Neural cell (in vitro differentiated cells): ENCODE data around the gene FHOD3. TPM values are rescaled to one million over a fixed set of nuclear protein-coding genes. Genes with fewer than 3 reads are reported as not detected.

Experiments used
- H2AFZ ChIP-seq: fragments of 200-600, 300-800 bp; sonication (generic), shearing (Covaris generic); 2 replicates; pipeline ENCODE4 v1.6.0; 2014; ENCODE audit warnings: low read depth, mild to moderate bottlenecking, antibody characterized with exemption, low read length, moderate library complexity
- H3F3A ChIP-seq: fragments of 200-600 bp; shearing (Covaris generic); 2 replicates; pipeline ENCODE4 v1.6.1; 2016; ENCODE audit warnings: mild to moderate bottlenecking, moderate library complexity, mixed read lengths, antibody characterized with exemption, low read length; ENCODE audit not compliant: insufficient read depth, poor library complexity, severe bottlenecking
- H3K27ac ChIP-seq: fragments of 200-600, 300-800 bp; sonication (generic), shearing (Covaris generic); 2 replicates; pipeline ENCODE4 v1.5.1; 2014; ENCODE audit warnings: mild to moderate bottlenecking, low read length, moderate library complexity
- H3K27me3 ChIP-seq: fragments of 300-800, 200-600 bp; sonication (generic), shearing (Covaris generic); 2 replicates; pipeline ENCODE4 v1.6.0; 2014; ENCODE audit warnings: mild to moderate bottlenecking, low read depth, low read length, moderate library complexity; ENCODE audit not compliant: insufficient read depth
- H3K36me3 ChIP-seq: fragments of 300-800, 200-600 bp; sonication (generic), shearing (Covaris generic); 2 replicates; pipeline ENCODE4 v1.5.1; 2014; ENCODE audit warnings: mild to moderate bottlenecking, antibody characterized with exemption, low read length, moderate library complexity; ENCODE audit not compliant: insufficient read depth
- H3K4me2 ChIP-seq: fragments of 300-800, 200-600 bp; sonication (generic), shearing (Covaris generic); 2 replicates; pipeline ENCODE4 v1.6.0; 2014; ENCODE audit warnings: mild to moderate bottlenecking, low read length
- H3K4me3 ChIP-seq: fragments of 300-800, 200-600 bp; sonication (generic), shearing (Covaris generic); 2 replicates; pipeline ENCODE4 v1.5.1; 2014; ENCODE audit warnings: mild to moderate bottlenecking, low read length, moderate library complexity
- H3K79me2 ChIP-seq: fragments of 200-600 bp; shearing (Covaris generic); replicated peaks from 2 replicates; pipeline ENCODE4 v1.6.0; 2014; ENCODE audit warnings: mild to moderate bottlenecking, low read length, moderate library complexity; ENCODE audit not compliant: insufficient read depth
- H3K9ac ChIP-seq: fragments of 300-800, 200-600 bp; sonication (generic), shearing (Covaris generic); 2 replicates; pipeline ENCODE4 v1.6.1; 2016; ENCODE audit warnings: mild to moderate bottlenecking, low read length, mixed read lengths
- H3K9me2 ChIP-seq: fragments of 200-600 bp; shearing (Covaris generic); 2 replicates; pipeline ENCODE4 v1.6.1; 2016; ENCODE audit warnings: mild to moderate bottlenecking, low read length, mixed read lengths; ENCODE audit not compliant: insufficient read depth
- H3K9me3 ChIP-seq: fragments of 200-600, 300-800 bp; sonication (generic), shearing (Covaris generic); 2 replicates; pipeline ENCODE4 v1.6.1; 2016; ENCODE audit warnings: mild to moderate bottlenecking, mixed run types, low read length, moderate library complexity, mixed read lengths
- H4K20me1 ChIP-seq: fragments of 200-600 bp; shearing (Covaris generic); 2 replicates; pipeline ENCODE4 v1.6.1; 2016; ENCODE audit warnings: mild to moderate bottlenecking, mixed run types; ENCODE audit not compliant: insufficient read depth
- CTCF ChIP-seq: fragments of 450-650 bp; IDR thresholded peaks from 2 replicates; pipeline ENCODE4 v1.5.1; 2014; ENCODE audit warnings: antibody characterized with exemption, mild to moderate bottlenecking, moderate library complexity; ENCODE audit not compliant: poor library complexity, severe bottlenecking
- EP300 ChIP-seq: fragments of 450-650 bp; conservative IDR thresholded peaks from 2 replicates; pipeline ENCODE4 v1.6.1; 2014; ENCODE audit warnings: antibody characterized with exemption, mild to moderate bottlenecking, moderate library complexity; ENCODE audit not compliant: poor library complexity, severe bottlenecking
- EZH2 ChIP-seq: fragments of 200-600, 300-800 bp; shearing (Covaris generic), sonication (generic); IDR thresholded peaks from 2 replicates; pipeline ENCODE4 v1.6.1; 2014; ENCODE audit warnings: antibody characterized with exemption, low read length, borderline replicate concordance, mild to moderate bottlenecking; ENCODE audit not compliant: insufficient read depth, poor library complexity, severe bottlenecking
- MXI1 ChIP-seq: fragments of 450-650 bp; conservative IDR thresholded peaks from 2 replicates; pipeline ENCODE4 v1.6.1; 2014; ENCODE audit warnings: antibody characterized with exemption, mild to moderate bottlenecking; ENCODE audit not compliant: poor library complexity, severe bottlenecking
- POLR2AphosphoS5 ChIP-seq: IDR thresholded peaks from 2 replicates; pipeline ENCODE4 v1.6.1; 2012
- RAD21 ChIP-seq: fragments of 450-650 bp; conservative IDR thresholded peaks from 2 replicates; pipeline ENCODE4 v1.6.1; 2014; ENCODE audit warnings: antibody characterized with exemption, mild to moderate bottlenecking, moderate library complexity
- REST ChIP-seq: IDR thresholded peaks from 2 replicates; pipeline ENCODE4 v1.6.1; 2012; ENCODE audit warnings: borderline replicate concordance
- SMC3 ChIP-seq: fragments of 450-650 bp; conservative IDR thresholded peaks from 2 replicates; pipeline ENCODE4 v1.6.1; 2014; ENCODE audit warnings: antibody characterized with exemption, mild to moderate bottlenecking, moderate library complexity; ENCODE audit not compliant: poor library complexity
- TAF1 ChIP-seq: IDR thresholded peaks from 2 replicates; pipeline ENCODE4 v1.6.1; 2012; ENCODE audit warnings: low read depth
- polyA plus RNA-seq: library from polyadenylated mRNA; depleted of rRNA; stranded (reverse); fragments of >200 nt; gene quantifications from 2 replicates; pipeline ENCODE4 v1.2.3, GENCODE V29; 2014

Gene FHOD3
- polyA plus RNA-seq, 1 donor from 2014 or later: 19.4 TPM

GRCh38 chr18:36340246-36340645, 42.7 kb downstream of the FHOD3 start:
- no peaks in the 10 kb centered on the region for H4K20me1 ChIP-seq
- no peak overlapping the region for H3K9ac ChIP-seq
- H3K9me3 ChIP-seq: peaks cover 5% of the 10 kb centered on the region
- no peaks in the 10 kb centered on the region for H3K36me3 ChIP-seq
- no peak overlapping the region for H3K4me2 ChIP-seq
- H3K79me2 ChIP-seq: peaks cover 11% of the 10 kb centered on the region
- no peak overlapping the region for H2AFZ ChIP-seq
- TF ChIP-seq EP300: no peak
- TF ChIP-seq MXI1: no peak
- no peak for TF ChIP-seq POLR2AphosphoS5
- TF ChIP-seq EZH2: no peak
- TF ChIP-seq RAD21: no peak
- no peak for TF ChIP-seq SMC3
- TF ChIP-seq TAF1: no peak
- TF ChIP-seq REST: no peak
- TF ChIP-seq CTCF: no peak
- no peaks in the 10 kb centered on the region for H3K9me2 ChIP-seq
- H3K27ac ChIP-seq: no peak overlapping the region
- no peaks in the 10 kb centered on the region for H3F3A ChIP-seq
- H3K27me3 ChIP-seq: no peaks in the 10 kb centered on the region
- H3K4me3 ChIP-seq: no peak overlapping the region

GRCh38 chr18:36341944-36342343, 44.4 kb downstream of the FHOD3 start:
- Histone ChIP-seq H2AFZ (no peak overlapping the region), H3K9me3 (peaks cover 5% of the 10 kb centered on the region), H3K9me2 (no peaks in the 10 kb centered on the region), H4K20me1 (no peaks in the 10 kb centered on the region), H3K4me3 (no peak overlapping the region), H3F3A (no peaks in the 10 kb centered on the region), H3K79me2 (peaks cover 11% of the 10 kb centered on the region), H3K36me3 (no peaks in the 10 kb centered on the region), H3K4me2 (no peak overlapping the region), H3K27me3 (no peaks in the 10 kb centered on the region), H3K27ac (no peak overlapping the region), H3K9ac (no peak overlapping the region)
- TF ChIP-seq REST (no peak), MXI1 (no peak), EP300 (no peak), SMC3 (no peak), EZH2 (no peak), CTCF (no peak), POLR2AphosphoS5 (no peak), TAF1 (no peak), RAD21 (no peak)
